Measurements from ENCODE around the gene UBA7.
"Not testable (repeated sequence)": the region's sequence is repeated elsewhere in the genome, so short reads cannot be mapped to it uniquely, and the experiment has no call there.

DNA sequence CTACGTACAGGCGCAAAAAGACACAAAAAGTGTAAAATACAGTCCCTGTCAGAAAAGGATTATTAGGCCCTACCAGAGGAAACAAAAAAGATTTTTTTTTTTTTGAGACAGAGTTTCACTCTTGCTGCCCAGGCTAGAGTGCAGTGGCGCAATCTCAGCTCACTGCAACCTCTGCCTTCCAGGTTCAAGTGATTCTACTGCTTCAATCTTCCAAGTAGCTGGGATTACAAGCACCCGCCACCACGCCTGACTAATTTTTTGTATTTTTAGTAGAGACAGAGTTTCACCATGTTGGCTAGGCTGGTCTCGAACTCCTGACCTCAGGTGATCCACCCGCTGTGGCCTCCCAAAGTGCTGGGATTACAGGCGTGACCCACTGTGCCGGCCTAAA is 32.8 kb downstream of the UBA7 start:
- TF ChIP-seq, protein P1, sequence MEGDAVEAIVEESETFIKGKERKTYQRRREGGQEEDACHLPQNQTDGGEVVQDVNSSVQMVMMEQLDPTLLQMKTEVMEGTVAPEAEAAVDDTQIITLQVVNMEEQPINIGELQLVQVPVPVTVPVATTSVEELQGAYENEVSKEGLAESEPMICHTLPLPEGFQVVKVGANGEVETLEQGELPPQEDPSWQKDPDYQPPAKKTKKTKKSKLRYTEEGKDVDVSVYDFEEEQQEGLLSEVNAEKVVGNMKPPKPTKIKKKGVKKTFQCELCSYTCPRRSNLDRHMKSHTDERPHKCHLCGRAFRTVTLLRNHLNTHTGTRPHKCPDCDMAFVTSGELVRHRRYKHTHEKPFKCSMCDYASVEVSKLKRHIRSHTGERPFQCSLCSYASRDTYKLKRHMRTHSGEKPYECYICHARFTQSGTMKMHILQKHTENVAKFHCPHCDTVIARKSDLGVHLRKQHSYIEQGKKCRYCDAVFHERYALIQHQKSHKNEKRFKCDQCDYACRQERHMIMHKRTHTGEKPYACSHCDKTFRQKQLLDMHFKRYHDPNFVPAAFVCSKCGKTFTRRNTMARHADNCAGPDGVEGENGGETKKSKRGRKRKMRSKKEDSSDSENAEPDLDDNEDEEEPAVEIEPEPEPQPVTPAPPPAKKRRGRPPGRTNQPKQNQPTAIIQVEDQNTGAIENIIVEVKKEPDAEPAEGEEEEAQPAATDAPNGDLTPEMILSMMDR (IDR thresholded peaks at IDR 0.05): not testable (repeated sequence)
- not testable (repeated sequence) for TF ChIP-seq POLR2A (IDR thresholded peaks at IDR 0.05)
